Mesenchymal stem cell (in vitro differentiated cells and primary cell): ENCODE measurements around the gene ZBTB37.
"Not testable (repeated sequence)": the region's sequence is repeated elsewhere in the genome, so short reads cannot be mapped to it uniquely, and the experiment has no call there.

ENCODE experiments used
- DNase-seq: peaks from one replicate; pipeline ENCODE4 v3.0.0-alpha.2; 2013
- H2AFZ ChIP-seq: one replicate; pipeline ENCODE4 v1.6.1; 2013; ENCODE audit warnings: low read depth, mild to moderate bottlenecking, control low read depth, inconsistent platforms, low read length, moderate library complexity
- H2AK5ac ChIP-seq: 2 replicates; pipeline ENCODE4 v1.6.1; 2013; ENCODE audit warnings: low read length, moderate library complexity, mild to moderate bottlenecking, inconsistent platforms; ENCODE audit not compliant: severe bottlenecking
- H2BK120ac ChIP-seq: one replicate; pipeline ENCODE4 v1.6.1; 2013; ENCODE audit warnings: low read depth, mild to moderate bottlenecking, inconsistent platforms, low read length, moderate library complexity
- H2BK12ac ChIP-seq, 2 experiments: one replicate each; pipeline ENCODE4 v1.6.1; 2013; ENCODE audit warnings: inconsistent platforms in 2 of 2, low read length in 2 of 2, mild to moderate bottlenecking in 2 of 2, moderate library complexity in 2 of 2, control low read depth in 1 of 2
- H2BK15ac ChIP-seq: one replicate; pipeline ENCODE4 v1.6.1; 2013; ENCODE audit warnings: mild to moderate bottlenecking, low read depth, inconsistent platforms; ENCODE audit not compliant: poor library complexity, severe bottlenecking
- H2BK5ac ChIP-seq: 2 replicates; pipeline ENCODE4 v1.6.1; 2013; ENCODE audit warnings: low read depth, mild to moderate bottlenecking, low read length, control low read depth, inconsistent platforms; ENCODE audit not compliant: poor library complexity, severe bottlenecking
- H3K14ac ChIP-seq, 2 experiments: one replicate each; pipeline ENCODE4 v1.6.1; 2013; ENCODE audit warnings: inconsistent platforms in 2 of 2, low read length in 2 of 2, control low read depth in 1 of 2, mild to moderate bottlenecking in 1 of 2, moderate library complexity in 1 of 2
- H3K18ac ChIP-seq, 2 experiments: one replicate each; pipeline ENCODE4 v1.6.1; 2013; ENCODE audit warnings: inconsistent platforms in 2 of 2, low read length in 2 of 2, control low read depth in 1 of 2, low read depth in 1 of 2, mild to moderate bottlenecking in 1 of 2
- H3K23ac ChIP-seq, 2 experiments: one replicate each; pipeline ENCODE4 v1.6.1; 2013; ENCODE audit warnings: inconsistent platforms in 2 of 2, low read length in 2 of 2, mild to moderate bottlenecking in 2 of 2, moderate library complexity in 2 of 2, control low read depth in 1 of 2
- H3K27ac ChIP-seq: 2 replicates; pipeline ENCODE4 v1.5.1; 2013; ENCODE audit warnings: mild to moderate bottlenecking, moderate library complexity, low read length, control low read depth, inconsistent platforms; ENCODE audit not compliant: poor library complexity, severe bottlenecking
- H3K27me3 ChIP-seq, 2 experiments: 2 replicates each; pipeline versions ENCODE4 v1.6.1 to v1.7.0; 2013; ENCODE audit warnings: low read length in 2 of 2, mild to moderate bottlenecking in 2 of 2, moderate library complexity in 2 of 2, control low read depth in 1 of 2, inconsistent platforms in 1 of 2; ENCODE audit not compliant: control insufficient read depth in 1 of 2, insufficient read depth in 1 of 2
- H3K36me3 ChIP-seq, 2 experiments: 2 replicates each; pipeline versions ENCODE4 v1.6.1 to v1.7.0; 2013; ENCODE audit warnings: low read length in 2 of 2, control low read depth in 1 of 2, inconsistent platforms in 1 of 2, low read depth in 1 of 2, mild to moderate bottlenecking in 1 of 2; ENCODE audit not compliant: insufficient read depth in 2 of 2, control insufficient read depth in 1 of 2
- H3K4ac ChIP-seq, 2 experiments: one replicate each; pipeline ENCODE4 v1.6.1; 2013; ENCODE audit warnings: inconsistent platforms in 2 of 2, low read length in 2 of 2, mild to moderate bottlenecking in 2 of 2, moderate library complexity in 2 of 2, control low read depth in 1 of 2, low read depth in 1 of 2
- H3K4me1 ChIP-seq: 2 replicates; pipeline ENCODE4 v1.6.1; 2013; ENCODE audit warnings: low read depth, low read length, control low read depth; ENCODE audit not compliant: control insufficient read depth, insufficient read depth
- H3K4me2 ChIP-seq: 2 replicates; pipeline ENCODE4 v1.6.1; 2013; ENCODE audit warnings: low read length, mild to moderate bottlenecking, inconsistent platforms; ENCODE audit not compliant: poor library complexity, severe bottlenecking
- H3K4me3 ChIP-seq, 2 experiments: 2 replicates each; pipeline versions ENCODE4 v1.5.1 to v1.7.0; 2013; ENCODE audit warnings: low read length in 2 of 2, mild to moderate bottlenecking in 2 of 2, control low read depth in 1 of 2, low read depth in 1 of 2; ENCODE audit not compliant: insufficient read depth in 1 of 2
- H3K79me1 ChIP-seq: replicated peaks from 2 replicates; pipeline ENCODE4 v1.6.1; 2013; ENCODE audit warnings: mild to moderate bottlenecking, control low read depth, low read length, inconsistent platforms; ENCODE audit not compliant: poor library complexity, severe bottlenecking
- H3K9ac ChIP-seq: 2 replicates; pipeline ENCODE4 v1.7.0; 2013; ENCODE audit warnings: mild to moderate bottlenecking, low read length, moderate library complexity
- H3K9me3 ChIP-seq: 2 replicates; pipeline ENCODE4 v1.7.0; 2013; ENCODE audit warnings: mild to moderate bottlenecking, low read length; ENCODE audit not compliant: control insufficient read depth
- H4K8ac ChIP-seq: one replicate; pipeline ENCODE4 v1.6.1; 2013; ENCODE audit warnings: inconsistent platforms, mild to moderate bottlenecking, low read length, moderate library complexity
- H4K91ac ChIP-seq: one replicate; pipeline ENCODE4 v1.6.1; 2013; ENCODE audit warnings: mild to moderate bottlenecking, low read length, inconsistent platforms
- WGBS: methylation state at CpG from one replicate; pipeline ENCODE4 v1.1.7; 2013; ENCODE audit warnings: mixed read lengths; 5-methylcytosine and 5-hydroxymethylcytosine counted together

The ZBTB37 gene

DNA sequence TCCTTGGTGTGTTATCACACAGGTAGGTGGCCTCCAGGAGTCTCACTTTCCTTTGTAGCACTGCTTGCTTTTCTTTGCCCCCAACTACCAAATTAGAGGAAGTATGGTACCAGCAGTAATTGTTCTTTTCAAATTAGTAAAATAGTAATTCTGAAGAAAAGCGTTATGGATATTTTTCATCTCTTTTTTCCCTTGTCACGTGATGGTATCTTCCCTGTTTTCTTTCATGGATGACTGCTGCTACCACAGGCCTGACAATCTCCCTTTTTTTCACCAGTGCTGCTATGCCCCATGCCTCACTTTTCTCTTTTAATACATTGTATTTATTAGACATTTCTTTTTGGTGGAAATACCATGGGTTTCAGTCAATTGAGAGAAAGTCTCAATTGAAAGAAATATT, 3.3 kb downstream of the ZBTB37 start:
- Histone ChIP-seq H3K79me1 (peaks cover 25% of the 10 kb centered on the region), H4K8ac (no peak overlapping the region), H3K9me3 (no peaks in the 10 kb centered on the region), H3K27ac (no peak overlapping the region), H3K4me1 (peaks cover 3% of the 10 kb centered on the region), H3K9ac (no peak overlapping the region), H2AK5ac (no peak overlapping the region), H3K4ac (no peak overlapping the region), H3K18ac (no peak overlapping the region), H3K14ac (no peak overlapping the region), H2BK120ac (no peak overlapping the region), H3K4me3 (no peak overlapping the region), H3K23ac (no peak overlapping the region), H2BK5ac (no peak overlapping the region), H2BK15ac (no peak overlapping the region), H4K91ac (no peak overlapping the region), H2BK12ac (no peak overlapping the region), H3K4me2 (no peak overlapping the region), H2AFZ (no peak overlapping the region), H3K36me3 (peaks cover 14 to 50% of the 10 kb centered on the region in 2 experiments), H3K27me3 (no peaks in the 10 kb centered on the region)
- DNase-seq = no peak
- 100% methylated on average over 2 of the region's 2 CpGs for WGBS

DNA sequence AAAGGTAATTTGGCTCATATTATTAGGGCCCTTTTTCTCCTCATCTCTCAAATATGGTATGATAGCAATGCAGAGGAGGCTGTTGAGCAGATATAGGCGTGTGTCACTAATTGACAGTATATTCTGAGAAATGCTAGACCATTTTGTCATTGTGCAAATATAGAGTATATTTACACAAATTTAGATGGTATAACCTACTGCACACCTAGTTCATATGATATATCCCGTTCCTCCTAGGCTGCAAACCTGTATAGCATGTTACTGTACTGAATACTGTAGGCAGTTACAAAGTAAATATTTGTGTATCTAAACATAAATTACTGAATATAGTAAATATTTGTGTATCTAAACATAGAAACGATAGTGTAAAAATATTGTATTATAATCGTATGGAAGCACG, 8.6 kb downstream of the ZBTB37 start:
- no peak overlapping the region for H4K91ac ChIP-seq
- no peak overlapping the region for H3K4me2 ChIP-seq
- no peak overlapping the region for H2AFZ ChIP-seq
- H2AK5ac ChIP-seq = no peak overlapping the region
- H3K4me1 ChIP-seq = peaks cover 3% of the 10 kb centered on the region
- no peak overlapping the region for H2BK12ac ChIP-seq
- DNase-seq = no peak
- H2BK120ac ChIP-seq = no peak overlapping the region
- no peak overlapping the region for H3K9ac ChIP-seq
- H2BK15ac ChIP-seq = no peak overlapping the region
- no peak overlapping the region for H3K18ac ChIP-seq
- no peak overlapping the region for H4K8ac ChIP-seq
- no peak overlapping the region for H3K27ac ChIP-seq
- no peak overlapping the region for H2BK5ac ChIP-seq
- WGBS = 95% methylated on average over 3 of the region's 5 CpGs
- H3K79me1 ChIP-seq = peaks cover 9% of the 10 kb centered on the region
- H3K9me3 ChIP-seq = no peaks in the 10 kb centered on the region
- no peak overlapping the region for H3K4me3 ChIP-seq
- H3K14ac ChIP-seq = no peak overlapping the region
- H3K23ac ChIP-seq = no peak overlapping the region
- H3K36me3 ChIP-seq = peaks cover 9 to 61% of the 10 kb centered on the region in 2 experiments
- no peaks in the 10 kb centered on the region for H3K27me3 ChIP-seq
- H3K4ac ChIP-seq = no peak overlapping the region

DNA sequence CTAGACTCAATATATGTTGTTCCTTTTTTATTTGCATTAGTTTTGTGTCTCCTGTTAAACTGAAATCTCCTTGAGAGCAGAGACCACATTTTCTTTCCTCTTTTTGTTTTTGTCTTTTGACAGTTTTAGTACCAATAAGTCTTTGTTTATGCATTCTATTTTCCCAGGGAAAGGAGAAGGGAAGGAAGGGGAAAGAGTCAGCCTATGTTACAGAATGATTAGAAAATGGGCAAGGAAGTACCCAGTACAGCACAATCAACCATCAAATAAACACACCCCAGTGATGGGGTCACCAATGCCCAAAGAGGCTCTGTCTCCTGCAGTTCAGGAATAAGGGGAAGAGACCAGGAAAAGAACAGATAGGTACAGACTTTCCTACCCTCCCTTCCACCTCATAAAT, 10.1 kb downstream of the ZBTB37 start:
- Histone ChIP-seq H3K4me3 (no peak overlapping the region), H3K4me2 (no peak overlapping the region), H2AK5ac (no peak overlapping the region), H3K23ac (no peak overlapping the region), H2BK120ac (no peak overlapping the region), H3K4ac (no peak overlapping the region), H3K18ac (no peak overlapping the region), H3K27me3 (no peaks in the 10 kb centered on the region), H4K8ac (no peak overlapping the region), H3K27ac (no peak overlapping the region), H2BK15ac (no peak overlapping the region), H3K79me1 (peaks cover 6% of the 10 kb centered on the region), H3K9ac (no peak overlapping the region), H3K4me1 (peaks cover 3% of the 10 kb centered on the region), H2BK12ac (no peak overlapping the region), H2BK5ac (no peak overlapping the region), H3K36me3 (peaks cover 9 to 55% of the 10 kb centered on the region in 2 experiments), H2AFZ (no peak overlapping the region), H3K14ac (no peak overlapping the region), H3K9me3 (no peaks in the 10 kb centered on the region), H4K91ac (no peak overlapping the region)
- no peak for DNase-seq

DNA sequence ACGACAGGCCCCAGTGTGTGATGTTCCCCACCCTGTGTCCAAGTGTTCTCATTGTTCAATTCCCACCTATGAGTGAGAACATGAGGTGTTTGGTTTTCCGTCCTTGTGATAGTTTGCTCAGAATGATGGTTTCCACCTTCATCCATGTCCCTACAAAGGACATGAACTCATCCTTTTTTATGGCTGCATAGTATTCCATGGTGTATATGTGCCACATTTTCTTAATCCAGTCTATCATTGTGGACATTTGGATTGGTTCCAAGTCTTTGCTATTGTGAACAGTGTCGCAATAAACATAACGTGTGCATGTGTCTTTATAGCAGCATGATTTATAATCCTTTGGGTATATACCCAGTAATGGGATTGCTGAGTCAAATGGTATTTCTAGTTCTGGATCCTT, 12.9 kb downstream of the ZBTB37 start:
- H3K14ac ChIP-seq, H3K4ac ChIP-seq, H2AFZ ChIP-seq, H2BK12ac ChIP-seq, H3K18ac ChIP-seq, H3K27me3 ChIP-seq, H2BK15ac ChIP-seq, H4K8ac ChIP-seq, H4K91ac ChIP-seq, H2AK5ac ChIP-seq, DNase-seq, H3K9ac ChIP-seq, H3K4me2 ChIP-seq, H3K9me3 ChIP-seq, H3K27ac ChIP-seq, H3K23ac ChIP-seq, H3K4me3 ChIP-seq, H3K4me1 ChIP-seq, H2BK120ac ChIP-seq, H2BK5ac ChIP-seq: not testable (repeated sequence)
- 71% methylated on average over 2 of the region's 4 CpGs for WGBS
- peaks cover 14 to 46% of the 10 kb centered on the region in 2 experiments for H3K36me3 ChIP-seq
- peaks cover 12% of the 10 kb centered on the region for H3K79me1 ChIP-seq
